GM12878 (cell line): ENCODE data around the gene OR4D2. TPM values are rescaled to one million over a fixed set of nuclear protein-coding genes. Genes with fewer than 3 reads are reported as not detected.

ENCODE experiments used
- ATAC-seq: fragments of 200-7000 bp; cut with Tn5 transposase; 3 replicates; pipeline ENCODE4 v1.9.1; 2020; ENCODE audit warnings: mild to moderate bottlenecking, moderate library complexity
- BruUV-seq: library from RNA; stranded (reverse); fragments of 400-500 nt; replicated peaks from 2 replicates; lab custom pipeline; 2021; lab: Mats Ljungman, UMichigan
- CTCF ChIA-PET: fragments of 300-600 bp; sonication (Branson Sonifier 250); formaldehyde crosslinking; extraction: SDS; loops from one replicate; lab custom pipeline; 2021; ENCODE audit warnings: inconsistent platforms; lab: Yijun Ruan, JAX
- POLR2A ChIA-PET: fragments of 350-600 bp; formaldehyde crosslinking; extraction: SDS; loops from one replicate; lab custom pipeline; 2021; ENCODE audit warnings: inconsistent platforms; lab: Charles Lee
- RAD21 ChIA-PET: fragments of 300-600 bp; sonication (Branson Sonifier 250); formaldehyde crosslinking; loops from one replicate; lab custom pipeline; 2023; ENCODE audit warnings: antibody characterized with exemption; ENCODE audit not compliant: unreplicated experiment; lab: Charles Lee
- SMC1A ChIA-PET: fragments of 300-600 bp; sonication (Branson Sonifier 250); formaldehyde crosslinking; loops from one replicate; lab custom pipeline; 2023; ENCODE audit not compliant: unreplicated experiment, uncharacterized antibody; lab: Charles Lee
- DNase-seq: peaks from one replicate; pipeline ENCODE4 v3.0.0-alpha.2; 2011; ENCODE audit warnings: low read depth, low spot score
- FAIRE-seq: peaks from 3 replicates; lab custom pipeline; 2011; peaks lifted over from hg19 to GRCh38; lab: Jason Lieb, UNC
- H2AFZ ChIP-seq: 2 replicates; pipeline ENCODE4 v1.6.0; 2011; ENCODE audit warnings: low read depth, low read length, control low read depth; ENCODE audit not compliant: control insufficient read depth
- H3K27ac ChIP-seq: 2 replicates; pipeline ENCODE4 v1.5.1; 2011; ENCODE audit warnings: control low read depth; ENCODE audit not compliant: control insufficient read depth, insufficient read depth
- H3K27me3 ChIP-seq, 2 experiments: replicated peaks in 1 of 2; 2 replicates each; pipeline versions ENCODE4 v1.6.0 to v1.6.1; 2011; ENCODE audit warnings: low read length in 1 of 2; ENCODE audit not compliant: control insufficient read depth in 2 of 2, insufficient read depth in 2 of 2
- H3K36me3 ChIP-seq, 2 experiments: 2 replicates each; pipeline ENCODE4 v1.5.1; 2011; ENCODE audit warnings: low read length in 1 of 2; ENCODE audit not compliant: control insufficient read depth in 2 of 2, insufficient read depth in 2 of 2
- H3K4me1 ChIP-seq: 2 replicates; pipeline ENCODE4 v1.6.1; 2011; ENCODE audit warnings: mild to moderate bottlenecking, low read length, moderate library complexity, mixed read lengths; ENCODE audit not compliant: control insufficient read depth, insufficient read depth
- H3K4me2 ChIP-seq: 2 replicates; pipeline ENCODE4 v1.6.0; 2011; ENCODE audit warnings: control low read depth; ENCODE audit not compliant: control insufficient read depth, insufficient read depth
- H3K4me3 ChIP-seq: fragments of 200-600 bp; sonication (generic); 2 replicates; pipeline ENCODE4 v1.5.1; 2016
- H3K79me2 ChIP-seq: 2 replicates; pipeline ENCODE4 v1.6.0; 2011; ENCODE audit warnings: low read length; ENCODE audit not compliant: control insufficient read depth, insufficient read depth
- H3K9ac ChIP-seq: 2 replicates; pipeline ENCODE4 v1.8.0; 2011; ENCODE audit warnings: low read length, control low read depth, mixed read lengths; ENCODE audit not compliant: control insufficient read depth, insufficient read depth
- H3K9me3 ChIP-seq: replicated peaks from 3 replicates; pipeline ENCODE4 v1.5.1; 2011; ENCODE audit warnings: mild to moderate bottlenecking, low read length; ENCODE audit not compliant: control insufficient read depth, insufficient read depth
- H4K20me1 ChIP-seq: 2 replicates; pipeline ENCODE4 v1.6.0; 2011; ENCODE audit not compliant: control insufficient read depth, insufficient read depth
- CREB1 ChIP-seq: IDR thresholded peaks from 2 replicates; pipeline ENCODE4 v1.6.1; 2012; ENCODE audit warnings: low read depth, mild to moderate bottlenecking, inconsistent platforms
- E2F8 ChIP-seq: fragments of 450-650 bp; IDR thresholded peaks from 2 replicates; pipeline ENCODE4 v1.6.1; 2018; ENCODE audit warnings: mild to moderate bottlenecking, low read depth, moderate library complexity; ENCODE audit not compliant: partially characterized antibody
- HSF1 ChIP-seq: fragments of 150-350 bp; IDR thresholded peaks from 2 replicates; pipeline ENCODE4 v1.6.1; 2014; ENCODE audit warnings: mild to moderate bottlenecking, low read depth, low read length
- IRF4 ChIP-seq: IDR thresholded peaks from 2 replicates; pipeline ENCODE4 v1.6.1; 2011; ENCODE audit warnings: low read depth, low read length
- JUND ChIP-seq: IDR thresholded peaks from 2 replicates; pipeline ENCODE4 v1.6.1; 2012; ENCODE audit warnings: low read depth, mild to moderate bottlenecking, low read length, improper control_type of control experiment, moderate library complexity
- MTA3 ChIP-seq: IDR thresholded peaks from 2 replicates; pipeline ENCODE4 v1.6.1; 2012; ENCODE audit warnings: low read length, inconsistent platforms, borderline replicate concordance
- SKIL ChIP-seq: fragments of 450-650 bp; IDR thresholded peaks from 2 replicates; pipeline ENCODE4 v1.6.1; 2017; ENCODE audit warnings: mild to moderate bottlenecking, low read depth, inconsistent platforms; ENCODE audit not compliant: poor library complexity, severe bottlenecking
- SMAD1 ChIP-seq: fragments of 450-650 bp; IDR thresholded peaks from 2 replicates; pipeline ENCODE4 v1.6.1; 2018; ENCODE audit warnings: mild to moderate bottlenecking, low read depth; ENCODE audit not compliant: partially characterized antibody
- TCF12 ChIP-seq: IDR thresholded peaks from 2 replicates; pipeline ENCODE4 v1.6.1; 2011; ENCODE audit warnings: low read depth, mild to moderate bottlenecking, low read length
- TCF7 ChIP-seq: IDR thresholded peaks from 2 replicates; pipeline ENCODE4 v1.6.1; 2014; ENCODE audit warnings: antibody characterized with exemption, borderline replicate concordance
- ZBTB33 ChIP-seq: fragments of 450-650 bp; IDR thresholded peaks from 2 replicates; pipeline ENCODE4 v1.6.1; 2017; ENCODE audit warnings: mild to moderate bottlenecking
- ZBTB40 ChIP-seq: fragments of 450-650 bp; IDR thresholded peaks from 2 replicates; pipeline ENCODE4 v1.6.1; 2016; ENCODE audit warnings: mild to moderate bottlenecking, moderate library complexity, borderline replicate concordance
- WGBS: methylation state at CpG from one replicate; pipeline ENCODE4 v1.1.6; 2016; ENCODE audit warnings: low lambda C conversion rate; ENCODE audit not compliant: insufficient replicate concordance, insufficient coverage; ENCODE audit errors: missing lambda C conversion rate; 5-methylcytosine and 5-hydroxymethylcytosine counted together
- in situ Hi-C: fragments of 300-500 bp; cut with MboI; formaldehyde crosslinking; loops from 9 replicates; pipeline ENCODE4 v1.14.3; 2018; ENCODE audit warnings: mixed read lengths
- intact Hi-C: fragments of 100-400 bp; cut with micrococcal nuclease; formaldehyde crosslinking; loops from one replicate; pipeline ENCODE4 v1.14.2; 2022; ENCODE audit not compliant: unreplicated experiment
- polyA plus RNA-seq, 11 experiments: library from polyadenylated mRNA; depleted of rRNA in 4 of 11; unstranded in 6 of 11; stranded (reverse) in 5 of 11; fragments of >200 nt; fragmentation: Nextera tagmentation in 4 of 11; fragmentation: Illumina TruSeq in 1 of 11; extraction: Ambion mirVana in 4 of 11; extraction: Trizol in 1 of 11; gene quantifications; 1 replicate in 1 of 11; 2 replicates in 10 of 11; pipeline versions ENCODE4 v1.2.1 to v1.2.3, GENCODE V29; 2011 to 2016; ENCODE audit warnings: inconsistent platforms in 2 of 11, missing spikeins in 2 of 11, low read depth in 1 of 11
- total RNA-seq, 4 experiments: library from RNA; depleted of rRNA in 3 of 4; stranded (reverse); fragments of >200 nt in 3 of 4; fragmentation: Illumina TruSeq in 1 of 4; extraction: Trizol in 1 of 4; gene quantifications; 2 replicates each; pipeline versions ENCODE4 v1.2.1 to v1.2.3, GENCODE V29; 2013 to 2021

OR4D2 gene
- total and polyA plus RNA-seq, 10 of the 15 experiments (the other 5 are each of a cell fraction or from before 2014, with no cell fraction given): 0.04 TPM; not detected in 9

- ChIA-PET RAD21 (no interaction called here), POLR2A (no interaction called here), SMC1A (no interaction called here), CTCF (no interaction called here)
- Histone ChIP-seq H3K4me1 (no peaks in the 10 kb centered on the region), H3K27ac (no peak overlapping the region), H2AFZ (no peak overlapping the region), H3K9ac (no peak overlapping the region), H3K4me2 (no peak overlapping the region), H4K20me1 (no peaks in the 10 kb centered on the region), H3K9me3 (no peaks in the 10 kb centered on the region), H3K4me3 (no peak overlapping the region), H3K36me3 (no peaks in the 10 kb centered on the region), H3K27me3 (no peaks in the 10 kb centered on the region), H3K79me2 (no peaks in the 10 kb centered on the region)
- intact Hi-C loops (no loop called here), in situ Hi-C loops (no loop called here)
- 0% methylated on average over 1 of the region's 1 CpG for WGBS
- no peak for FAIRE-seq
- DNase-seq: no peak
- ATAC-seq: no peak
- BruUV-seq: no TSS peak
- no peak for TF ChIP-seq MTA3
- no peak for TF ChIP-seq IRF4
- TF ChIP-seq ZBTB33: no peak
- no peak for TF ChIP-seq JUND
- TF ChIP-seq TCF12: no peak
- TF ChIP-seq SMAD1: no peak
- TF ChIP-seq HSF1: no peak
- TF ChIP-seq E2F8: no peak
- TF ChIP-seq TCF7: no peak
- TF ChIP-seq ZBTB40: no peak
- no peak for TF ChIP-seq CREB1
- TF ChIP-seq SKIL: no peak
These were observed 38.9 kb upstream of the OR4D2 start for GRCh38 chr17:58127846-58128245.
